Type B pancreatic cell (in vitro differentiated cells): ENCODE measurements around the gene SOBP. TPM values are rescaled to one million over a fixed set of nuclear protein-coding genes. Genes with fewer than 3 reads are reported as not detected.

Source experiments
- DNase-seq: peaks from one replicate; pipeline ENCODE4 v3.0.0; 2021; ENCODE audit warnings: mixed read lengths; ENCODE audit not compliant: unreplicated experiment; ENCODE audit errors: extremely low spot score
- H3K27ac Mint-ChIP-seq: 2 replicates; pipeline ENCODE4 v1.8.0; 2021; ENCODE audit warnings: mild to moderate bottlenecking, mixed read lengths
- H3K27me3 Mint-ChIP-seq: 2 replicates; pipeline ENCODE4 v1.8.0; 2021; ENCODE audit warnings: mixed read lengths
- H3K36me3 Mint-ChIP-seq: 2 replicates; pipeline ENCODE4 v1.8.0; 2021; ENCODE audit warnings: mixed read lengths
- H3K4me1 Mint-ChIP-seq: one replicate; pipeline ENCODE4 v1.8.0; 2021; ENCODE audit warnings: mixed read lengths; ENCODE audit not compliant: unreplicated experiment
- H3K4me3 Mint-ChIP-seq: 2 replicates; pipeline ENCODE4 v1.8.0; 2021; ENCODE audit warnings: mild to moderate bottlenecking, mixed read lengths
- H3K9me3 Mint-ChIP-seq: 2 replicates; pipeline ENCODE4 v1.8.0; 2021; ENCODE audit warnings: mixed read lengths
- total RNA-seq: library from RNA; stranded (reverse); gene quantifications from 2 replicates; pipeline ENCODE4 v1.2.1, GENCODE V29; 2021; ENCODE audit warnings: low replicate concordance
- TF ChIP-seq, protein P1 (sequence below): fragments of 200-600 bp; sonication (generic); conservative IDR thresholded peaks from 2 replicates; pipeline ENCODE4 v1.5.0; 2021; ENCODE audit warnings: antibody characterized with exemption, mild to moderate bottlenecking

The SOBP gene
- total RNA-seq, 1 donor from 2014 or later = 19.4 TPM

GRCh38 chr6:107616775-107617174 is 126.9 kb downstream of the SOBP start:
- Mint-ChIP-seq H3K9me3 (no peaks in the 10 kb centered on the region), H3K27ac (no peak overlapping the region), H3K27me3 (no peaks in the 10 kb centered on the region), H3K4me1 (peaks cover 58% of the 10 kb centered on the region), H3K36me3 (no peaks in the 10 kb centered on the region), H3K4me3 (peak overlapping the region; percentile 52)
- no peak for DNase-seq
- TF ChIP-seq, protein P1, sequence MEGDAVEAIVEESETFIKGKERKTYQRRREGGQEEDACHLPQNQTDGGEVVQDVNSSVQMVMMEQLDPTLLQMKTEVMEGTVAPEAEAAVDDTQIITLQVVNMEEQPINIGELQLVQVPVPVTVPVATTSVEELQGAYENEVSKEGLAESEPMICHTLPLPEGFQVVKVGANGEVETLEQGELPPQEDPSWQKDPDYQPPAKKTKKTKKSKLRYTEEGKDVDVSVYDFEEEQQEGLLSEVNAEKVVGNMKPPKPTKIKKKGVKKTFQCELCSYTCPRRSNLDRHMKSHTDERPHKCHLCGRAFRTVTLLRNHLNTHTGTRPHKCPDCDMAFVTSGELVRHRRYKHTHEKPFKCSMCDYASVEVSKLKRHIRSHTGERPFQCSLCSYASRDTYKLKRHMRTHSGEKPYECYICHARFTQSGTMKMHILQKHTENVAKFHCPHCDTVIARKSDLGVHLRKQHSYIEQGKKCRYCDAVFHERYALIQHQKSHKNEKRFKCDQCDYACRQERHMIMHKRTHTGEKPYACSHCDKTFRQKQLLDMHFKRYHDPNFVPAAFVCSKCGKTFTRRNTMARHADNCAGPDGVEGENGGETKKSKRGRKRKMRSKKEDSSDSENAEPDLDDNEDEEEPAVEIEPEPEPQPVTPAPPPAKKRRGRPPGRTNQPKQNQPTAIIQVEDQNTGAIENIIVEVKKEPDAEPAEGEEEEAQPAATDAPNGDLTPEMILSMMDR = no peak

- no peak for DNase-seq
- Mint-ChIP-seq H3K9me3 (no peaks in the 10 kb centered on the region), H3K4me3 (no peak overlapping the region), H3K4me1 (peaks cover 53% of the 10 kb centered on the region), H3K36me3 (no peaks in the 10 kb centered on the region), H3K27me3 (no peaks in the 10 kb centered on the region), H3K27ac (no peak overlapping the region)
- TF ChIP-seq, protein P1 = no peak
Measured at GRCh38 chr6:107617341-107617932, 127.5 kb downstream of the SOBP start.

DNA sequence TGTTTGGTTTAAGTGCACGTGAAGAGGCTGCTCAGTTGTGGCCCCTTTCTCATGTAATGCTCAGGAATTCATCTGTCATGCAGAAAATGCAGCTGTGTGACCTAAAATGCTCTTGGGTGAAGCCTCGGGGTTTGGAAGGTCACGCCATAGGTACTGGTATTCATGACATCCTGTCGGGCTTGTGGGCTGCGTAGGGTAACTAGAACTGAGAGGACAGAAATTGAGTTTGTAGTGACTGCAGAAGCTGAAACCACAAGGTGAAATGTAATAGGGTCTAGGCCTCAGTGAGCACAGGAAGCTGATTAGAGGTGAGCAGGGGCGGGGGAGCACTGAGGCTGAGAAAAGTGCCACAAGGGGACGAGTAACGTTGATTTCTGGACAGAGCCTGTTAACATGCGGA is 128.8 kb downstream of the SOBP start:
- DNase-seq = no peak
- Mint-ChIP-seq H3K27ac (no peak overlapping the region), H3K4me1 (peaks cover 46% of the 10 kb centered on the region), H3K9me3 (no peaks in the 10 kb centered on the region), H3K36me3 (no peaks in the 10 kb centered on the region), H3K4me3 (no peak overlapping the region), H3K27me3 (no peaks in the 10 kb centered on the region)
- TF ChIP-seq, protein P1 = no peak

GRCh38 chr6:107620732-107621131 is 130.8 kb downstream of the SOBP start:
- Mint-ChIP-seq H3K4me1 (peaks cover 33% of the 10 kb centered on the region), H3K4me3 (no peak overlapping the region), H3K36me3 (no peaks in the 10 kb centered on the region), H3K27ac (no peak overlapping the region), H3K27me3 (no peaks in the 10 kb centered on the region), H3K9me3 (no peaks in the 10 kb centered on the region)
- TF ChIP-seq, protein P1 = no peak
- no peak for DNase-seq

DNA sequence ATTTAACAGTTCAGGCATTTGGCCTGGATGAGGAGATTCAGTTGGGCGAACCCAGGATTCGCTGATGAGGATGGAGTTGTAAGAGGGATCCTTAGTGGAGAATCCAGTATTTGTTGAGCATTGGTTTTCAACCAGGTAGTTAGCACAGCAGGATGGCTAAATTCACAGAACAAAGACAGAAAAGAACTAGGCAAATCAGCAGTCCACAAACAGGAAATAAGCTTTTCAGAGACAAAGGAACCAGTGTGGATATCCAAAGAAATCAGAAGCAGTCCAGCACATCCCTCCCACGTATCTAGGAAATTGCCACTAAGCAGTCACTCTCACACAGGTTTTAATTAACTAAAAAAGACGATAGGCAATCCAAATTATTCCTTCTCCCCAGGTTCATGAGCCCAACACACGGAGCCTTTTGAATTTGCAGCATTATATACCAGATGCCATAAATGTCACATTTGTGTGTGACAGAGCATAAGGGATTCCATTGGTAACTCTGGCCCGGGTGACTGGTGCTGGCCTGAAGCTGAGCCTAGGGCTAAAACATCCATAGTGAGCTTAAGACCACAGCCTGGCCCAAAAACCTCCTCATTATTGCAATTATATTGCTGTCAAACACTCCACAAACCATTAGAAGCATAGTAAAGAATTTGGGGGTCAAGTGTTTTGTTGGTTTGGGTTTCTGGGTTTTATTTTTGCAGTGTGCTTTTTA is 131.5 kb downstream of the SOBP start:
- Mint-ChIP-seq H3K27ac (no peak overlapping the region), H3K36me3 (no peaks in the 10 kb centered on the region), H3K27me3 (no peaks in the 10 kb centered on the region), H3K9me3 (no peaks in the 10 kb centered on the region), H3K4me3 (no peak overlapping the region), H3K4me1 (peaks cover 30% of the 10 kb centered on the region)
- DNase-seq = no peak
- TF ChIP-seq, protein P1 = no peak
